GM10847 (cell line): Measurements from ENCODE around the gene SEMA3D.

Experiments used
- POLR2A ChIP-seq: IDR thresholded peaks from 2 replicates; pipeline ENCODE4 v1.6.1; 2011; ENCODE audit not compliant: insufficient read length; ENCODE audit errors: extremely low read depth

Gene SEMA3D

DNA sequence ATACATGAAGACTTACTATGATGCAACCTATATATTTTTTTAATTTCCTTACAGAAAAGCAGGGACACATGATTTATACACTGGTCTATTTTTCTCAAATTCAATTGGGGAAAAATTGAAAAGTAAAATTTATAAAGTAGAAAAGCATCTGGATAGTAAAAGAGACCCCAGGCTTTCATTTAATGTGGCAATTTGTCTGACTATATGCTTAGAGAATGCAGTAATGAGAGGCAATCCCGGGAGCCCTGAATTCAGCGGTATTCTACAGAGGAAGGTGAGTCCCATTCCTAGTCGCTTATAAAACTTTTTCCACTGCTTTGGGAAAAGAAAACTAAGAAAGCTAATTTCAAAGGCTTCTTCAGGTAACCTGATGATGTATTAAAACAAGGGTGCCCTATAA is 167.1 kb downstream of the SEMA3D start:
- no peak for TF ChIP-seq POLR2A

DNA sequence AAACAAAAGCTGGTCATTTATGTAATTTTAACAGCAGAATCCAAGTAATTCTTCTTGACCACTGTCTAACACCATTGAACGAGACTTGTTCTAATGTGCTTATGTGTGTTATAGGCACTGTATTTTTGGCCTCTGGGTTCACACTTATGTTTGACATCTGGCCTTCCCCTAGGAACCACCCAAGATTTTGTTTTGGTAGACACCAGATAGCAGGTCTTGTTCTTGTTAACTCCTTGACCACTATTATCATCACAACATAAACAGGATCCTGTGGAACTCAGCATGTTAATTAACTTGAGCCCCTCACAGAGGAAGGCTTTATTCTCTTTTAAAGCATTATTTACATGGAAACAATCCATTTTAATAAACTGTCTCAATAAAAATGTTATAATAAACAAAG is 167.7 kb downstream of the SEMA3D start:
- TF ChIP-seq POLR2A, result no peak

GRCh38 chr7:85018498-85018897 is 168.4 kb downstream of the SEMA3D start:
- TF ChIP-seq POLR2A, result no peak

GRCh38 chr7:85016286-85016685 is 170.6 kb downstream of the SEMA3D start:
- TF ChIP-seq POLR2A, result no peak

DNA sequence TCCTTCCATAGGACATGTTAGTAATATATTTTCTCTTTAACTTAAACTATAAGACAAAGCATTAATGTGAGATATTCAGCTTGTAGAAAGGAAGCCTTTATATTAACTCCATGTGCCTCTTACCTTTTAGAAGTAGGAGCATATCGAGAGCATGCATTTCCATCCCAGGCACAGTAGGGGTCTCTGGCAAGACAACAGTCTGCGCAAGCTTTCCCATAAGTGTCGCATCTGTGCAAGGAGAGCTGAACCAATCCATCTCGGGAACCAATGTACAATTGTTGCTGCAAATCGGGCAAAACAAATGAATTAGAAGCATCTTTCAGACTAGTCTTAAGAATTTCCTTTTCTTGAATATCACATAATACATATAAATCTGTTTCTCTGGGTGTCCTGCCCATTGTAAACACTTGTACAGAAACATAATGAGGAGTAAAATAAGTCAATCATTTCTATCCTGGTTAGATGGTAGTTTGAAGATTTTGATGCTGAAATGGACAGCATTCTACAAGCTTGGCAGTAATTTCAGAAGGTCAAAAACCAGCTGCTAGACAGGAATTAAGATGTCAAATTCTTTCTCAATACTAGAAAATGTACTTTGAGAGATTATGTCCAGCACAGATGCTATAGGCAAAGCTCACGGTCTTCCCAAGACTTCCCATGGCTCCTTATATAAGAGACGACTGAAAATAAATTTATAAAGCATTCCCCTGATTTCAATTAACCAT is 171.8 kb downstream of the SEMA3D start:
- no peak for TF ChIP-seq POLR2A

- TF ChIP-seq POLR2A, result no peak
These were observed 175.7 kb downstream of the SEMA3D start for GRCh38 chr7:85011127-85011526.

DNA sequence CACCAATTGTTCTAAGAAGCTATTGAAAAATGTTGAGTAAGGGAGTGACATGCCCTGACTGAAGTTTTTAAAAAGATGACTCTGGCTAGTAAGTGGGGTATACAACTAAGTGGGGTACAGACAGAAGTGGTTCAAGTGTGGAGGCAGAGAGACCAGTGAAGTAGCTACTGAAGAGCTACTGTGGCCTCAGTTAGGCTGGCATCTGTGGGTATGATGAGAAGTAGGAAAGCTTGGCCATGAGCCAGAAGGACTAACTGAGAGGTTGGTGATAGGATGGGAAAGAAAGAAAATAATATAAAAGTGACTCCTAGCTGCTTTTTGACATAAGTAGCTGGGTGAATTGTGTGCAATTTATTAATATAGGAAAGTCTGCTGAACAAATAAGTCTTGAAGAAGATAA is 176.6 kb downstream of the SEMA3D start:
- no peak for TF ChIP-seq POLR2A

GRCh38 chr7:85006754-85007153 is 180.1 kb downstream of the SEMA3D start:
- TF ChIP-seq POLR2A, result no peak

GRCh38 chr7:85004402-85004801 is 182.5 kb downstream of the SEMA3D start:
- TF ChIP-seq POLR2A, result no peak

DNA sequence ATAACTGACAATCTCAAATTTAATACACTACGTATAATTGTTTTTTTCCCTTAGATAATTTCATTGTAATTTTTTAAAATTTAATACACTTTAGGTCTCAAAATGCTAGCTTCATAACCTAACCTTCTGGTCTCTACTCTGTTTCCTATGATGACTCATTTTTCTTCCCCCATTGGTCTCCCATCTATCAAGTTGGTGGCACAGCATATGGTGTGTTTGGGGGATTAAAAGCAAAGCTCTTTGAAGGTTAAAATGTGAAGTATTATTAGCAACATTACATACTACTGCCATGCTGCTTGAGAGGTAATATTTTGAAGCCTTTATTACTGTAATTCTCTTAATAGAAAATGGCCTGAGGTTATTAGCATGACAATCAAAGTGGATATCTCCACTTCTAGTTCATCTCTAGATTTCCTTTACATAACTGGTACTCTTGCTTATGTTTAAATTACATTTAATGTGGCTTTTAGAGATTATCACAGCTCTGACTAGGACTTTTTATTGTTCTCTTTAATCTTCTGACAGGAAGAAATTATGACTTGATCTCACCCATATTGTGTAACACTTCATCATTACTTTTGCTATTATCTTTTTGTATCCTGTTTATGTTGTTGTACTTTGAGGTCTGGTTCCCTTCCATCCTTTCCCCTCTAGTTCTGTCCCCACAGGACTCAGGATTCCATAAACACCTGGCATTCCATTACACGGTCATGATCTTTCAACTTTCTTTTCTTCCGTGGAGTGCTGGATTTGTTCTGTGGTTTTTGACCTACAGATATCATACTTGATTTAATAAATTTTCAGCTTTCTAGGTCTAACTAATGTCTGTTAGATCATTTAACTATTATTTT is 185.1 kb downstream of the SEMA3D start:
- TF ChIP-seq POLR2A, result no peak

- no peak for TF ChIP-seq POLR2A
These were observed 186.0 kb downstream of the SEMA3D start for GRCh38 chr7:85000735-85001350.

DNA sequence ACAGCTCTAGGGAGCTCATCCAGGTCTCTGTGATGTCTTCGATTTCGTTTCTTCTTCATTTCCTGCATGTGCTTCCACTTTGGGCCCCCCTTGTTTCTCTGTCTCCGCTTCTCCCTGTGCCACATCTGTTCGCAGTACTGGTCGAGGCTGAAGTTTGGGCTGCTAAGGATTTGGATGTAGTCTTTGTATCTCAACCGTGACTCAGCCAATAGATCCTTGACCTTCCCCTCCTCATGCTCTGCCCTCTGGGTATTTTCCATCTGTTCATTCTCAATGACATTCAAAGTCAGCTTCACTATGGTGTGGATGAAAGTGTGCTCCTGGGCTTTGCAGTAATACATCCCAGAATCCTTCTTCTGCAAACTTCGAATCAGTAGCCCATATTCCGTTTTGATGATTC is 187.4 kb downstream of the SEMA3D start:
- no peak for TF ChIP-seq POLR2A

- TF ChIP-seq POLR2A, result no peak
These were observed 188.2 kb downstream of the SEMA3D start for GRCh38 chr7:84998665-84999064.

GRCh38 chr7:84997626-84998025 is 189.2 kb downstream of the SEMA3D start:
- no peak for TF ChIP-seq POLR2A

GRCh38 chr7:84985073-84985784 is 201.6 kb downstream of the SEMA3D start:
- no peak for TF ChIP-seq POLR2A
